HG02981 (cell line): ENCODE measurements around the gene HOXA6.

Source experiments
- ATAC-seq: cut with Tn5 transposase; IDR thresholded peaks from one replicate; pipeline ENCODE4 v1.9.1; 2021; ENCODE audit warnings: mild to moderate bottlenecking, moderate library complexity; ENCODE audit not compliant: unreplicated experiment

The HOXA6 gene

GRCh38 chr7:27163288-27164044, 15.9 kb upstream of the HOXA6 start:
- ATAC-seq = no peak

GRCh38 chr7:27162561-27163287, 15.2 kb upstream of the HOXA6 start:
- no peak for ATAC-seq

GRCh38 chr7:27161721-27162560, 14.4 kb upstream of the HOXA6 start:
- no peak for ATAC-seq

GRCh38 chr7:27161214-27161720, 13.7 kb upstream of the HOXA6 start:
- ATAC-seq = no peak

GRCh38 chr7:27160546-27161213, 13.1 kb upstream of the HOXA6 start:
- peak; percentile 43 for ATAC-seq

- ATAC-seq = no peak
These were observed 12.6 kb upstream of the HOXA6 start for GRCh38 chr7:27160145-27160545.

- ATAC-seq = no peak
These were observed 11.9 kb upstream of the HOXA6 start for GRCh38 chr7:27159266-27160144.

GRCh38 chr7:27158436-27159265, 11.1 kb upstream of the HOXA6 start:
- no peak for ATAC-seq

GRCh38 chr7:27157702-27158431, 10.3 kb upstream of the HOXA6 start:
- ATAC-seq = no peak

GRCh38 chr7:27156916-27157701, 9.5 kb upstream of the HOXA6 start:
- no peak for ATAC-seq

- no peak for ATAC-seq
These were observed 8.9 kb upstream of the HOXA6 start, which contains the start of gene HOXA7 for GRCh38 chr7:27156508-27156898. HOXA7 (minus strand) TSS chr7:27156675; CDS start chr7:27156545, 130 bp downstream.

- no peak for ATAC-seq
These were observed 8.4 kb upstream of the HOXA6 start for GRCh38 chr7:27155816-27156507.

GRCh38 chr7:27154901-27155815, 7.6 kb upstream of the HOXA6 start:
- no peak for ATAC-seq

- no peak for ATAC-seq
These were observed 6.8 kb upstream of the HOXA6 start for GRCh38 chr7:27154369-27154768.

- ATAC-seq = no peak
These were observed 6.0 kb upstream of the HOXA6 start for GRCh38 chr7:27153526-27153925.
